IMR-90 (cell line): ENCODE data around the gene DHRS7B. TPM values are rescaled to one million over a fixed set of nuclear protein-coding genes. Genes with fewer than 3 reads are reported as not detected.

Experiments
- ATAC-seq: fragments of 200-7000 bp; cut with Tn5 transposase; 2 replicates; pipeline ENCODE4 v1.9.1; 2020; ENCODE audit warnings: low read depth, mild to moderate bottlenecking, moderate library complexity
- BruUV-seq: library from RNA; stranded (reverse); fragments of 400-500 nt; replicated peaks from 2 replicates; lab custom pipeline; 2021; lab: Mats Ljungman, UMichigan
- CTCF ChIA-PET: fragments of 300-600 bp; formaldehyde crosslinking; extraction: SDS; loops from one replicate; lab custom pipeline; 2021; ENCODE audit warnings: antibody characterized with exemption; lab: Yijun Ruan, JAX
- POLR2A ChIA-PET: fragments of 300-600 bp; sonication (Branson Sonifier 250); formaldehyde crosslinking; loops from one replicate; lab custom pipeline; 2022; ENCODE audit warnings: antibody characterized with exemption; ENCODE audit not compliant: unreplicated experiment; lab: Charles Lee
- DNase-seq: peaks from one replicate; pipeline ENCODE4 v3.0.0; 2013
- H2AFZ ChIP-seq: replicated peaks from 2 replicates; pipeline ENCODE3; 2013; ENCODE audit warnings: low read length, mild to moderate bottlenecking; ENCODE audit not compliant: poor library complexity
- H2AK5ac ChIP-seq: 2 replicates; pipeline ENCODE4 v1.6.1; 2013; ENCODE audit warnings: low read depth, low read length, inconsistent platforms
- H2AK9ac ChIP-seq: replicated peaks from 2 replicates; pipeline ENCODE3; 2013; ENCODE audit warnings: mild to moderate bottlenecking, low read depth, low read length, moderate library complexity; ENCODE audit not compliant: poor library complexity
- H2BK120ac ChIP-seq: 2 replicates; pipeline ENCODE4 v1.6.1; 2013; ENCODE audit warnings: low read depth, low read length, inconsistent platforms
- H2BK15ac ChIP-seq: 3 replicates; pipeline ENCODE4 v1.6.1; 2013; ENCODE audit warnings: low read depth, low read length, inconsistent platforms
- H2BK20ac ChIP-seq: 2 replicates; pipeline ENCODE4 v1.6.1; 2013; ENCODE audit warnings: low read depth, mild to moderate bottlenecking, inconsistent platforms, low read length, moderate library complexity
- H2BK5ac ChIP-seq: 2 replicates; pipeline ENCODE4 v1.6.1; 2013; ENCODE audit warnings: mild to moderate bottlenecking, low read depth, low read length, inconsistent platforms; ENCODE audit not compliant: poor library complexity, severe bottlenecking
- H3K14ac ChIP-seq: replicated peaks from 2 replicates; pipeline ENCODE4 v1.6.1; 2013; ENCODE audit warnings: low read depth, low read length, inconsistent platforms
- H3K18ac ChIP-seq: 2 replicates; pipeline ENCODE4 v1.6.1; 2013; ENCODE audit warnings: low read depth, low read length, control low read depth
- H3K23ac ChIP-seq: 2 replicates; pipeline ENCODE4 v1.6.1; 2013; ENCODE audit warnings: low read depth, low read length, inconsistent platforms
- H3K27ac ChIP-seq: 2 replicates; pipeline ENCODE4 v1.5.1; 2013; ENCODE audit warnings: mild to moderate bottlenecking, control low read depth, low read length; ENCODE audit not compliant: insufficient read depth
- H3K27me3 ChIP-seq: 2 replicates; pipeline ENCODE4 v1.6.1; 2013; ENCODE audit warnings: low read length; ENCODE audit not compliant: control insufficient read depth, insufficient read depth
- H3K36me3 ChIP-seq: 2 replicates; pipeline ENCODE4 v1.6.1; 2013; ENCODE audit warnings: low read length, mixed read lengths; ENCODE audit not compliant: control insufficient read depth, insufficient read depth
- H3K4ac ChIP-seq: 2 replicates; pipeline ENCODE4 v1.6.1; 2013; ENCODE audit warnings: low read depth, low read length, inconsistent platforms
- H3K4me1 ChIP-seq: 2 replicates; pipeline ENCODE4 v1.6.1; 2013; ENCODE audit warnings: low read length, mixed read lengths; ENCODE audit not compliant: control insufficient read depth, insufficient read depth
- H3K4me2 ChIP-seq: 2 replicates; pipeline ENCODE4 v1.6.1; 2013; ENCODE audit warnings: low read depth, mild to moderate bottlenecking, control low read depth, low read length, moderate library complexity
- H3K4me3 ChIP-seq: 2 replicates; pipeline ENCODE4 v1.5.1; 2013; ENCODE audit warnings: low read depth, mild to moderate bottlenecking, control low read depth, low read length, moderate library complexity; ENCODE audit not compliant: insufficient read depth
- H3K56ac ChIP-seq: 2 replicates; pipeline ENCODE4 v1.6.1; 2013; ENCODE audit warnings: low read length, inconsistent platforms; ENCODE audit not compliant: insufficient read depth; ENCODE audit errors: extremely low read depth
- H3K79me1 ChIP-seq, 2 experiments: 2 replicates each; pipeline ENCODE4 v1.6.1; 2013; ENCODE audit warnings: low read length in 2 of 2, inconsistent platforms in 1 of 2, low read depth in 1 of 2
- H3K9ac ChIP-seq: 2 replicates; pipeline ENCODE4 v1.6.1; 2013; ENCODE audit warnings: low read depth, low read length, control low read depth
- H3K9me1 ChIP-seq: 2 replicates; pipeline ENCODE4 v1.6.1; 2013; ENCODE audit warnings: low read length, inconsistent platforms; ENCODE audit not compliant: insufficient read depth
- H3K9me3 ChIP-seq: 2 replicates; pipeline ENCODE4 v1.6.1; 2013; ENCODE audit warnings: low read length; ENCODE audit not compliant: control insufficient read depth, insufficient read depth
- H4K20me1 ChIP-seq: 2 replicates; pipeline ENCODE4 v1.6.1; 2013; ENCODE audit warnings: low read length, inconsistent platforms; ENCODE audit not compliant: insufficient read depth
- H4K5ac ChIP-seq: 2 replicates; pipeline ENCODE4 v1.6.1; 2013; ENCODE audit warnings: mild to moderate bottlenecking, low read depth, low read length, control low read depth
- H4K8ac ChIP-seq, 2 experiments: 2 replicates each; pipeline ENCODE4 v1.6.1; 2013; ENCODE audit warnings: low read depth in 2 of 2, low read length in 2 of 2, control low read depth in 1 of 2, inconsistent platforms in 1 of 2
- H4K91ac ChIP-seq: 2 replicates; pipeline ENCODE4 v1.6.1; 2013; ENCODE audit warnings: low read depth, low read length, inconsistent platforms; ENCODE audit not compliant: insufficient read depth
- BHLHE40 ChIP-seq: fragments of 150-350 bp; IDR thresholded peaks from 2 replicates; pipeline ENCODE4 v1.6.1; 2016; ENCODE audit warnings: mild to moderate bottlenecking, low read depth, low read length
- CEBPB ChIP-seq: IDR thresholded peaks from 2 replicates; pipeline ENCODE4 v1.6.1; 2012; ENCODE audit warnings: low read depth, low read length, improper control_type of control experiment
- CHD1 ChIP-seq: IDR thresholded peaks from 2 replicates; pipeline ENCODE4 v1.6.1; 2012; ENCODE audit warnings: low read depth, low read length, improper control_type of control experiment
- FOS ChIP-seq: fragments of 150-350 bp; IDR thresholded peaks from 2 replicates; pipeline ENCODE4 v1.6.1; 2016; ENCODE audit warnings: low read depth, low read length
- MAZ ChIP-seq: IDR thresholded peaks from 2 replicates; pipeline ENCODE4 v1.6.1; 2012; ENCODE audit warnings: low read depth, mild to moderate bottlenecking, low read length, improper control_type of control experiment, moderate library complexity, borderline replicate concordance
- MXI1 ChIP-seq: IDR thresholded peaks from 2 replicates; pipeline ENCODE4 v1.6.1; 2012; ENCODE audit warnings: low read depth, mild to moderate bottlenecking, low read length, moderate library complexity, borderline replicate concordance
- NFE2L2 ChIP-seq: fragments of 150-350 bp; IDR thresholded peaks from 2 replicates; pipeline ENCODE4 v1.6.1; 2016; ENCODE audit warnings: low read depth, mild to moderate bottlenecking, low read length
- POLR2A ChIP-seq: IDR thresholded peaks from 2 replicates; pipeline ENCODE4 v1.6.1; 2012; ENCODE audit warnings: mild to moderate bottlenecking, low read depth, low read length
- RAD21 ChIP-seq: IDR thresholded peaks from 2 replicates; pipeline ENCODE4 v1.6.1; 2012; ENCODE audit warnings: low read length, improper control_type of control experiment
- RCOR1 ChIP-seq: IDR thresholded peaks from 2 replicates; pipeline ENCODE4 v1.6.1; 2012; ENCODE audit warnings: mild to moderate bottlenecking, low read length, improper control_type of control experiment; ENCODE audit not compliant: insufficient replicate concordance
- RFX5 ChIP-seq: IDR thresholded peaks from 2 replicates; pipeline ENCODE4 v1.8.0; 2012; ENCODE audit warnings: low read depth, mild to moderate bottlenecking, low read length, moderate library complexity
- SMC3 ChIP-seq: fragments of 150-350 bp; IDR thresholded peaks from 2 replicates; pipeline ENCODE4 v1.6.1; 2016; ENCODE audit warnings: low read depth, mild to moderate bottlenecking, antibody characterized with exemption, low read length, moderate library complexity
- WGBS, 2 experiments: methylation state at CpG; one replicate each; pipeline versions ENCODE4 v1.1.5 to v1.1.7; 2013; ENCODE audit warnings: missing lambda C conversion rate in 2 of 2; ENCODE audit not compliant: insufficient read length in 1 of 2; ENCODE audit errors: extremely low coverage in 2 of 2; 5-methylcytosine and 5-hydroxymethylcytosine counted together
- dilution Hi-C: fragments of 300-500 bp; cut with HindIII; formaldehyde crosslinking; loops from one replicate; pipeline ENCODE4 v1.14.3; 2018; ENCODE audit warnings: low sequenced_read_pairs; ENCODE audit not compliant: unreplicated experiment
- in situ Hi-C: fragments of 300-500 bp; cut with MboI; formaldehyde crosslinking; loops from 3 replicates; pipeline ENCODE4 v1.14.3; 2019; ENCODE audit warnings: low sequenced_read_pairs, inconsistent platforms, mixed read lengths
- intact Hi-C: fragments of 100-400 bp; cut with micrococcal nuclease; formaldehyde crosslinking; loops from 2 replicates; pipeline ENCODE4 v1.10.0; 2022
- polyA plus RNA-seq, 3 experiments: library from polyadenylated mRNA; depleted of rRNA; stranded (reverse); fragments of >200 nt; gene quantifications; 2 replicates each; pipeline ENCODE4 v1.2.3, GENCODE V29; 2012; ENCODE audit warnings: low replicate concordance in 1 of 3
- total RNA-seq: library from RNA; depleted of rRNA; stranded (reverse); fragments of >200 nt; gene quantifications from 2 replicates; pipeline ENCODE4 v1.2.3, GENCODE V29; 2012
- TF ChIP-seq, protein P1 (sequence below): conservative IDR thresholded peaks from 2 replicates; pipeline ENCODE4 v1.5.1; 2012; ENCODE audit warnings: mild to moderate bottlenecking, low read depth, low read length, improper control_type of control experiment
- TF ChIP-seq, protein P2 (sequence below): fragments of 150-350 bp; IDR thresholded peaks from 2 replicates; pipeline ENCODE4 v1.6.1; 2016; ENCODE audit warnings: low read depth, mild to moderate bottlenecking, low read length, moderate library complexity, borderline replicate concordance
- TF ChIP-seq, protein P3 (sequence below): fragments of 150-350 bp; IDR thresholded peaks from 2 replicates; pipeline ENCODE4 v1.6.1; 2017; ENCODE audit warnings: mild to moderate bottlenecking, antibody characterized with exemption, low read length, low read depth

DHRS7B gene
- total and polyA plus RNA-seq, 2 of the 4 experiments (the other 2 are of a cell fraction) = 24.4 to 34.4 TPM

DNA sequence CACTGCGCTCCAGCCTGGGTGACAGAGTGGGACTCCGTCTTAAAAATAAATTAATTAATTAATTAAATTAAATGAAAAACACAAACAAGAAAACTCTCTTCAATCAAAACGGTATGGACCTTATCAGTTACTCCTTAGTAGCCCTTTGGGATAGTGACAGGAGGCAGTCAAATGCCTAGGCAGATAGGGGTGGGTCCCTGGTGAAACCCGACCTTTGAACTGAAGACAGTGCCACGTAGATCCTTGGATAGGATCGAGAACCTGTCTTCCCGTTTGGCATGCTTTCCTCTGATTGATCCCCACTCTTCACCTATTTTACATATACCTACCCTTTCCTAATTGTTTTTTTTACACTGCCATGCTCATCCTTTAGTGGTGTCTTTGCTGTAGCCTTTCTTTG is 22.2 kb upstream of the DHRS7B start:
- Histone ChIP-seq H4K91ac (no peak overlapping the region), H3K9ac (no peak overlapping the region), H4K8ac (no peak overlapping the region), H3K4ac (no peak overlapping the region), H4K20me1 (no peaks in the 10 kb centered on the region), H3K27ac (no peak overlapping the region), H2BK120ac (no peak overlapping the region), H3K27me3 (peaks cover 4% of the 10 kb centered on the region), H2AK9ac (no peak overlapping the region), H2BK15ac (no peak overlapping the region), H3K4me1 (no peaks in the 10 kb centered on the region), H3K9me3 (no peaks in the 10 kb centered on the region), H2AK5ac (no peak overlapping the region), H3K79me1 (no peaks in the 10 kb centered on the region), H3K56ac (no peak overlapping the region), H3K4me3 (no peak overlapping the region), H3K4me2 (no peak overlapping the region), H2AFZ (no peak overlapping the region), H3K36me3 (no peaks in the 10 kb centered on the region), H3K14ac (no peak overlapping the region), H3K9me1 (no peaks in the 10 kb centered on the region), H2BK20ac (no peak overlapping the region), H3K23ac (no peak overlapping the region), H3K18ac (no peak overlapping the region), H2BK5ac (no peak overlapping the region), H4K5ac (no peak overlapping the region)
- ChIA-PET CTCF (no interaction called here), POLR2A (no interaction called here)
- intact Hi-C loops = no loop called here
- no peak for ATAC-seq
- TF ChIP-seq FOS (no peak), CHD1 (no peak), POLR2A (no peak), RFX5 (no peak), RAD21 (no peak), NFE2L2 (no peak), MXI1 (no peak), RCOR1 (no peak), SMC3 (no peak), MAZ (no peak), BHLHE40 (no peak), CEBPB (no peak)
- TF ChIP-seq, protein P1, sequence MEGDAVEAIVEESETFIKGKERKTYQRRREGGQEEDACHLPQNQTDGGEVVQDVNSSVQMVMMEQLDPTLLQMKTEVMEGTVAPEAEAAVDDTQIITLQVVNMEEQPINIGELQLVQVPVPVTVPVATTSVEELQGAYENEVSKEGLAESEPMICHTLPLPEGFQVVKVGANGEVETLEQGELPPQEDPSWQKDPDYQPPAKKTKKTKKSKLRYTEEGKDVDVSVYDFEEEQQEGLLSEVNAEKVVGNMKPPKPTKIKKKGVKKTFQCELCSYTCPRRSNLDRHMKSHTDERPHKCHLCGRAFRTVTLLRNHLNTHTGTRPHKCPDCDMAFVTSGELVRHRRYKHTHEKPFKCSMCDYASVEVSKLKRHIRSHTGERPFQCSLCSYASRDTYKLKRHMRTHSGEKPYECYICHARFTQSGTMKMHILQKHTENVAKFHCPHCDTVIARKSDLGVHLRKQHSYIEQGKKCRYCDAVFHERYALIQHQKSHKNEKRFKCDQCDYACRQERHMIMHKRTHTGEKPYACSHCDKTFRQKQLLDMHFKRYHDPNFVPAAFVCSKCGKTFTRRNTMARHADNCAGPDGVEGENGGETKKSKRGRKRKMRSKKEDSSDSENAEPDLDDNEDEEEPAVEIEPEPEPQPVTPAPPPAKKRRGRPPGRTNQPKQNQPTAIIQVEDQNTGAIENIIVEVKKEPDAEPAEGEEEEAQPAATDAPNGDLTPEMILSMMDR = no peak
- TF ChIP-seq, protein P2, sequence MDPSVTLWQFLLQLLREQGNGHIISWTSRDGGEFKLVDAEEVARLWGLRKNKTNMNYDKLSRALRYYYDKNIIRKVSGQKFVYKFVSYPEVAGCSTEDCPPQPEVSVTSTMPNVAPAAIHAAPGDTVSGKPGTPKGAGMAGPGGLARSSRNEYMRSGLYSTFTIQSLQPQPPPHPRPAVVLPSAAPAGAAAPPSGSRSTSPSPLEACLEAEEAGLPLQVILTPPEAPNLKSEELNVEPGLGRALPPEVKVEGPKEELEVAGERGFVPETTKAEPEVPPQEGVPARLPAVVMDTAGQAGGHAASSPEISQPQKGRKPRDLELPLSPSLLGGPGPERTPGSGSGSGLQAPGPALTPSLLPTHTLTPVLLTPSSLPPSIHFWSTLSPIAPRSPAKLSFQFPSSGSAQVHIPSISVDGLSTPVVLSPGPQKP = no peak
- TF ChIP-seq, protein P3, sequence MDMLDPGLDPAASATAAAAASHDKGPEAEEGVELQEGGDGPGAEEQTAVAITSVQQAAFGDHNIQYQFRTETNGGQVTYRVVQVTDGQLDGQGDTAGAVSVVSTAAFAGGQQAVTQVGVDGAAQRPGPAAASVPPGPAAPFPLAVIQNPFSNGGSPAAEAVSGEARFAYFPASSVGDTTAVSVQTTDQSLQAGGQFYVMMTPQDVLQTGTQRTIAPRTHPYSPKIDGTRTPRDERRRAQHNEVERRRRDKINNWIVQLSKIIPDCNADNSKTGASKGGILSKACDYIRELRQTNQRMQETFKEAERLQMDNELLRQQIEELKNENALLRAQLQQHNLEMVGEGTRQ = no peak
- BruUV-seq = no TSS peak
- in situ Hi-C loops = no loop called here
- no CpG with 5 or more reads among the region's 7 CpGs for WGBS, 2 experiments
- dilution Hi-C loops = no loop called here
- no peak for DNase-seq
